SIG-M5 (cell line): ENCODE results near the gene FNDC11.
"Not testable (repeated sequence)": the region's sequence is repeated elsewhere in the genome, so short reads cannot be mapped to it uniquely, and the experiment has no call there.

ENCODE experiments used
- DNase-seq: peaks from one replicate; lab custom pipeline; 2025; lab: John Stamatoyannopoulos, UW

FNDC11 gene, protein sequence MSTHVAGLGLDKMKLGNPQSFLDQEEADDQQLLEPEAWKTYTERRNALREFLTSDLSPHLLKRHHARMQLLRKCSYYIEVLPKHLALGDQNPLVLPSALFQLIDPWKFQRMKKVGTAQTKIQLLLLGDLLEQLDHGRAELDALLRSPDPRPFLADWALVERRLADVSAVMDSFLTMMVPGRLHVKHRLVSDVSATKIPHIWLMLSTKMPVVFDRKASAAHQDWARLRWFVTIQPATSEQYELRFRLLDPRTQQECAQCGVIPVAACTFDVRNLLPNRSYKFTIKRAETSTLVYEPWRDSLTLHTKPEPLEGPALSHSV

DNA sequence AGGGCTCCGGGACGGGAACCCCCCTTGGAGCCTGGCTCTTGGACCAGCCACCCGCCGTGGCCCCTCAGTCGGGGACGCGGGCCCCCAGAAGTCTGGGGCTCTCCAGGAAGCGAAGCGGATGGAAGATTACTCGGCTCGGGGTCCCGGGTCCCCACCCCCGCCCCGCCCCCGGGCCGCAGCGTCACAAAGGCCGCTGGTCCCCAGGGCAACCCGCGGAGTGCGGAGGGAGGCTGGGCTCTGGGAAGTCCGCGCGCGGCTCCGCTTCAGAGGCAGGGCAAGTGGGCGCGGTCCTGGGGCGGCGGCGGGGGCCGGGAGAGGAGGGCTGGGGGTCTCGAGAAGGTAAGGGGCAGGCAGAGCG, at the start of gene FNDC11:
FNDC11 (plus strand) TSS at position 227 of the 358 bp plus-strand sequence. CDS start 1,505 bp downstream, outside the sequence.
- no peak for DNase-seq

DNA sequence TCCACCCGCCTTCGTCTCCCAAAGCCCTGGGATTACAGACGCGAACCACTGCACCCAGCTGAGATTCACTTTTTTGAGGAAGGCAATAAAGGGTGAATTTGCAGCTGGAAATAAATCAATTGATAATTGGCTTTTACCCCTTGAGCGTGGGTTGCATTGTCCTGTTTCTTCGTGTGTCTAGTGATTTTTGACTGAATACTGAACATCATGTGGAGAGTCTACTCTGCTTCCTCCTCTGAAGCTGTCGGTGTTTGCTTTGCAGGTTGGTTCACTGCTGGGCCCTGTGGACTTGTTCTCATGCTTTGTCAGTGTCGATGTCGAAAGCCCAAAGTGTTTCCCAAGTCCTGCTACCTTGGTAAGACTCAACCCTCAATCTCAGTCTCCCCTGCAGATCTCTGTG, 49.3 kb upstream of the FNDC11 start:
- DNase-seq, result no peak

DNA sequence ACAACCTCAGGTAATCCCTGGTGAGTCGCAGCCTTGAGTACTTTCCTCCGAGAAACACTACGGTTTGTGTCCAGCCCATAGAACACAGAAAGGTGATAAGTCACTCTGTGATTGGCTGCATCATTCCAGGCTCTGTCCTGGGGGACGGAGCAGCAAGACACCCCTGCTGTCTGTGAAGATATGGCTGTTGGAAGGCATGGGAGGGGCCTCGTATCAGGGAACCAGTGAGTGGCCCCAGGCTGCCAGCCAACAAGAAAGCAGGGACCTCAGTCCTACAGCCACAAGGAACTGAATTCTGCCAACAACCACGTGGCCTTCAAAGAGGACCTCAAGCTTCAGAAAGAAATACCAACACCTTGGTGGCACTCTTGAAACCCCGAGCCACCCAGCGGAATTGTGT, 48.7 kb upstream of the FNDC11 start:
- no peak for DNase-seq

DNA sequence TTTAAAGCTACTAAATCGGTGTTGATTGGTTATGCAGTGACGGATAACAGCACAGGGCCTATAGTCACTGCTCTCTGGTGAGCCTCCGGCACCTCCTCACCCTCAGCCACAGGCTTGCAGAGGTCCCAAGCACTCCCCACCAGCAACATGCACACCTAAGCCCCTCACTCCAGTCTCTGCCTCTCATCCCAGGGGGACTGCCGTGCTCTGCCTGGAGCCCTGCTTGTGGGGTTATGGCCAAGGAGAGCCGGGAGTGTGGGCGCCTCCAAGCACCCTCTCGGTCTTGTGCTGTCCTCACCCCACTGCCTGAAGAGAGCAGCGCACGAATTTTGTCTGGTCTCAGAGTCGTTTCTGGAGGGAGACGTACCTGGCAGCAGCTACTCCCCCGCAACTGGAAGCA, 48.2 kb upstream of the FNDC11 start:
- DNase-seq, result no peak

DNA sequence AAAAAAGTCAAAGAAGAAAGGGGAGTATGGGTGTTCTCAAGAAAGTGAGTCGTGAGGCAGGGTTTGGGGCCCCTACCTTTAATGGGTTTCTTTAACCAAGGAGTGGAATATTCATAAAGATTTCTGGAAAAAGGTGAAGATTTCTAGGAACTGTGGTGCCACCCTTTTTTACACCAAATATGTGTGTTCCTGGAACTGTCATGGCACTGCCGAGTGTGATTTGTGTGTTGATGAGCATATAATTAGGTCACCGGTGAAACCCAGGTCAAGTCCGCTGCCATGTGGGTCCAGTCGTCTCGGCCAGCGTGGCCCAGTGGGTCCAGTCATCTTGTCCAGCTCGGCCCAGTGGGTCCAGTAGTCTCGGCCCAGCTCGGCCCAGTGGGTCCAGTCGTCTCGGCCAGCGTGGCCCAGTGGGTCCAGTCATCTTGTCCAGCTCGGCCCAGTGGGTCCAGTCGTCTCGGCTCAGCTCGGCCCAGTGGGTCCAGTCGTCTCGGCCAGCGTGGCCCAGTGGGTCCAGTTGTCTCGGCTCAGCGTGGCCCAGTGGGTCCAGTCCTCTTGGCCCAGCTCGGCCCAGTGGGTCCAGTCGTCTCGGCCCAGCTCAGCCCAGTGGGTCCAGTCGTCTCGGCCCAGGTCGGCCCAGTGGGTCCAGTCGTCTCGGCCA, 46.7 kb upstream of the FNDC11 start:
- DNase-seq, result no peak

DNA sequence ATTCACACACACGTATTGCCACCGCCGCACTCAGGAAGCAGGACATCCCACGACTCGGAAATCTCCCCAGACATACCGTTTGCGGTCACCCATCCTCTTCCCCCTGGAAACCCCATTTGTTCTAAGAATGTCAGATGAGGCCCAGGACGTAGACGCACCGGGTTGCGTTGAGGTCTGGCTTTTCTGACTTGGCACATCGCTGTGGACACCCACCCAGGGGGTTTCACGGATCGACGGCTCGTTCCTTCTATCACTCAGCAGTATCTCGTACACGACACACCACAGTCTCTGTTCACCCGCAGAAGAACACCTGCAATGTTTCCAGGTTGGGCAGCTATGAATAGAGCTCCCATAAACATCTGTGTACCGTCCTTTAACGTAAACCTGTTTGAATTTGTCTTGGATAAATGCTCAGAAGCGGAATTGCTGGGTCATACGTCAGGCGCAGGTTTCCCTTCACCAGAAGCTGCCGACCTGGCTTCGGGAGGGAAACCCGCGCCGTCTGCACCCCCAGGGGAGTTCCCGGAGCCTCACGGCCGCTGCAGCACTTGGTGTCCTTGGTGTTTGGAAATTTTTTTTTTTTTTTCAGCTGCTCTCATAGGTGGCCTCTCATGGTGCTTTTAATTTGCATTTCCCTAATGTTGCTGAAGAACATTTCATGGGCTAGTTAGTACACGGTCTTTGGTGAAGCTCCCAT, 45.7 kb upstream of the FNDC11 start:
- DNase-seq, result no peak

DNA sequence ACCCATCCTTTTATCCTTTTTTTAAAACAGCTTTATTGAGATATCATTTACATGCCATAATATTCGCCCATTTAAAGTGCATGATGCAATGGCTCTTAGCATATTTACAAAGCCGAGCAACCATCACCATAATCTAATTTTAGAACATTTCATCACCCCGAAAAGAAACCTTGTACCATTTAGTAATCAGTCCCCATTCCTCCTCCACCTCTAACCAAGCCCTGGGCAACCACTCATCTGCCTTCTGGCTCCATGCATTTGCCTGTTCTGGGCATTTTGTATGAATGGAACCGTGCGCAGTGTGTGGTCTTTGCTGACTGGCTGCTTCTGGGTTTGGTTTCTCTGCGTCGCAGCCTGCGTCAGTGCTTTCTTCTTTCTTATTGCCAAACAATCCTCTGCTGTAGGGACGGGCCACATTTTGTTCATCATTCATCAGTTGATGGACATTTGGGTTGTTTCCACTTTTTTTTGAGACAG, 44.8 kb upstream of the FNDC11 start:
- no peak for DNase-seq

DNA sequence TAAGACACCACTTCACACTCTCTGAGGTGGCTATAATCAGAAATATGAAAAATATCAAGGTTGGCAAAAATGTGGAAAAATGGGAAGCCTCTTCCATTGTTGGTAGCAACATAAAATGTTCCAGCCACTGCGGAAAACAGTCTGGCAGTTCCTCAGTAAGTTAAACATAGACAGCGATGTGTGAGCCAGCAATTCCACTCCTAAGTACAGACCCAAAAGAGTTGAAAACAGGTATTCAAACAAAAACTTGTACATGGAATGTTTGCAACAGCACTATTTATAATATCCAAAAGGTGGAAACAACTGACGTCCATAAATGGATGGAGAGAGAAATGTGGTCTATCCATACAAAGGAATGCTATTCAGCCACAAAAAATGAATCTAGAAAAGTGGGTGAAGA, 40.8 kb upstream of the FNDC11 start:
- DNase-seq, result no peak

DNA sequence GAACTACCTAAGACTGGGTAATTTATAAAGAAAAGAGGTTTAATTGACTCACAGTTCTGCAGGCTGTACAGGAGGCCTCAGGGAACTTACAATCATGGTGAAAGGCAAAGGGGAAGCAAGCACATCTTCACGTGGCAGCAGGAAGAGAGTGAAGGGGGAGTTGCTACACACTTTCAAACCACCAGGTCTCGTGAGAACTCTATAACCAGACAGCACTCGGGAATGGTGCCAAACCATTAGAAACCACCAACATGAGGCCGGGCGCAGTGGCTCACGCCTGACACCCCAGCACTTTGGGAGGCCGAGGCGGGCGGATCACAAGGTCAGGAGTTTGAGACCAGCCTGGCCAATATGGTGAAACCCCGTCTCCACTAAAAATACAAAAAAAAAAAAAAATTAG, 39.4 kb upstream of the FNDC11 start:
- DNase-seq, result not testable (repeated sequence)

DNA sequence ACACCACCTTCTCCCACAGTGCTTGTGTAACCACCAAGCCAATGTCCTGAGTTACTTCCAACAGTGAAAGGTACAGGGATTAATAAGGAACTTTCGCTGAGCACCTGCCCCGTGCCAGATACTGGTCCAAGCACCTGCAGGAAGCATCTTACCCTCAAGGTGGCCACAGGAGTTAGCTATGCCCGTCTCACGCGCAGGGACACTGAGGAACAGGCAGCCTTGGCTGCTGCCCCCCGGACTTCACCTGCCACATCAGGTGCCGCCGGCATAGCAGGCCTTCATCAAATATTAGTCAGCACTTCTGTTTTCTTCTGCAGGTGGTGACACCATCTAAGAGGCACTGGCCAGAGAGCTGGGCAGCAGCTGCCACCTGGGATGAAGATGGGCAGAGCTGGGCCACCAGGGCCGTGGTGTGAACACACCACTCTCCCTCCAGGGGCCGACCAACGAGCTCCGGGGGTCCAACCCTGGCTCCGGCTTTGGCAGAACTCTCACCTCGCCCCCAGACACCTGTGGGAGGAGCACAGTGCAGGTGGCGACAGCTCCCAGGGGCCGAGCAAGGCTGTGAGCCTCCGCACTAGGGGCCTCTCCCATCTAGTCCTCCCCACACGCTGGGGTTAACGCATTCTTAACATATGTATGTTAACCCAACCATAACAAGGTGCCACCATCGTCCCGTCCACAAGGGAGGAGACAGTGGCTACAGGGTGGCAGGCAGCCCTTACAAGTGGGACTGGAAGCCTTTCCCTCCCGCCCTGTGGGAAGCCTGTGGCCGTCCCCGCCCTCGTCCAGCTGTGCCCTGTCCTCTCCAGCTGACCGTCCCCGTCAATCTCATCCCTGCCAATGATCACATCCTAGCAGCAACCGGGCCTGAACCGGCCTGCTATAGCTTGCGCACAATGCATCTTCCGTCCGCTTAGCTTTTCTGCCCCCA, 36.3 kb upstream of the FNDC11 start:
- DNase-seq, result no peak

DNA sequence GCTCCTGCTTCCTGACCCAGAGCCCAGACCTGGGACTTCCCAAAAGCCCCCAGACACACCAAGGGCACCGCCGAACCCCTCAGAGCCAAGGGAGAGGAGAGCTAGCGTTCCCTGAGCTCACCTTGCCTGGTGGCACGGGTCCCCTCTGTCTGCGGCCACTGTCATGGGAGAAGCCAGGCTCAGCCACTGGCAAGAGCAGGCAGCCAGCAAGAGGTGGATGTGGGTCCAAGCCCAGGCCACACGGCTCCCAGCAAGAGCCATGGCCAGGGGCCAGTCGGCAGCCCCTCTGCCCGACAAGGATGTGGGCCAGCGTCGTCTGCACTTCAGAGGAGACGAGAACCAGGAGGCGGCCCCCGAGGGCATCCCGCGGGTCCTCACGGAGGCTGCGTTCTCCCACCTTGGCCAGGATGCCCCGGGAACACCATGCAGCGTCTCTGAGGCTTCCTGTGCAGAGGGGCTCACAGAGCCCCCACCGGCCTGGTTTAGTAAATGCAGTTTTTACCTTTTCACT, 35.6 kb upstream of the FNDC11 start:
- DNase-seq, result no peak

DNA sequence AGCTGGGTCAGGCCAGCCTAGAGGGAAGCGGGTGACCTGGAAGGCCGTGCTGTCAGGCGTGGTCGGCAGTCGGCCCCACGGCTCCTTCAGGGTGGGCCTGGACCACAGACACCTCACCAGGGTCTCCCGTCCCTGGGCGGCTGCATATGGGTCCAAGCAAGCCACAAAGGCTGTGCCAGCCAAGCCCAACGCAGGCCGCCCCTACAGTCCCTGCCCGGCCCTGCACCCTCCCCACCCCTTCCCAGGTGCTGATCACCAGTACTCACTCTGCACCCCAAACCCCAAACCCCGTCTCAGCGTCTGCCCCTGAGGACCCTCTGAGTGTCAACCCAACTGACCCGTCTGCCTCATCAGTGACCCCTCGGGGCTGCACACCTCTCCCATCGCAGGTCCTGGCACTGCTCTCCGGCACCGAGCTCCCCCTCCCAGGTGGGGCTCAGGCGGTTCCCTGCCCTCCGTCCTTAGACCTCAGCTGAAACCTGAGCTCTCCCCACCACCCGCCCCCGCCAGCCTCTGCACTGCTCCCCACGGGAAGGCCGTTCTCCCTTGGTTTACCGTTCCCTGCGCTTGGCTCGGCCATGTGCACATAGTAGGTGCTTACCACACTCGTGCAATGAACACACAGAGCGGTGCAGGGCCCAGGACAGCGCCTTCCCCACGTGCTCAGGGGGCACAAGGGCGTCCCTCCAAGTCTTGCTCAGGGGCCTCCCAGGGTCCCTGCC, 34.9 kb upstream of the FNDC11 start:
- DNase-seq, result no peak

DNA sequence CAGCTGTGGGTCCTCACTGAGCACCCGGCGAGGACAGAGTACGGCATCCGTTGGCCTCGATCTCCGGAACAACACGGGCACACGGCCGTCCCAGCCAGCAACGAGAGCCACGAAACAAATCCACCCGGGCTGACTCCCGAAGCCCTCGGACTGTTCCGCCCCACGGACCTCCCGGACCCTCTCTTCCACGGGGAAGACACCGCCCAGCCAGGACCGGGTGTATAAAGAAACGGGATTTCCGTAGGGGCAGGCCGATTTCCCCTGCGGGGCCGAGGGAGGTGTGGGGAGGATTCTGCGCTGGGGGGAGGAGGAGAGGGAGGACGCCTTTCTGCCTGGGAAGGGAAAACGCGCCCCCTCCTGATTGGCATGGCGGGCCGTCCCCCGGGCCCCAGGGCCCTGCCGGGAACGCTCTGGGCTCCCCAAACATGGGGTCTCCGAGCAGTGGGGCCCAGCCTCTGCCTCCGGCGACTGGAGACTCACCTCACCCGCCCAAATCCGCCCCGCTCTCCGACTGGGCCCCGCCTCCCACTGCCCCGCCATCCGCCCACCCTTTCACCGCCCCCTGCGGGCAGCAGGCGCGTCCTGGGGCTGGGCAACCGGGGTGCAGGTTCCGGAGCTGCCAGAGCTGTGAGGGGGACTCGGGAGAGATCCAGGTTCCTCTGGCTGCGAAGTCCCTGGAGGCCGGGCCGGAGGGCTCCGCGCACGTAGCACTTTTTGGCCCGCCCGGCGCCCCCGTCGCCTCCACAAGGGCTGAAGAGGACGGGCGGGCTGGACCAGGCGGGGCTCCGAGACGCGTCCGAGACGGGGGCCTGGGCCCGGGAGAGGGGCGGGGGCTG, 34.1 kb upstream of the FNDC11 start:
- DNase-seq, result no peak

DNA sequence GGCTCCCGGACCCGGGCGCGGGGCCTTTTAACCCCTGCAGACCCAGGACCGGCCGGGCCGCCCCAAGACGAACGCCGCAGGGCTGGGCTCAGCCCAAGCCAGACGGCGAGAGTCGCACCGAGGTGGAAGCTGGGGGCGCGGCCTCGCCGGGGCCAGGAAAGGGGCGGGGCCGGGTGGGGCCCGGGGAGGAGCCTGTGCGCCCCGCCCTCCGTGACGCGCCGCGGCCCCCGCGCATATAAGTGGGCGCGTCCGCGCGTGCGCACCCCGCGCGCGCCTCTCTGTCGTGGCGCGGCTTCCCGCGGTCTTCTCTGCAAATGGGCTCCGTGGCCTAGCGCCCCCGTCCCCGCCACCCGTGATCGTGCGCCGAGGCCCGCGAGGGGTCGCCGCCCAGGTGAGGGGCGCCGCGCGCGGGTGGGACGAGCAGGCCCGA, 33.4 kb upstream of the FNDC11 start, which contains the start of gene PPDPF:
PPDPF (plus strand) TSS at position 262 of the 430 bp plus-strand sequence. CDS start 544 bp downstream, outside the sequence.
- no peak for DNase-seq

DNA sequence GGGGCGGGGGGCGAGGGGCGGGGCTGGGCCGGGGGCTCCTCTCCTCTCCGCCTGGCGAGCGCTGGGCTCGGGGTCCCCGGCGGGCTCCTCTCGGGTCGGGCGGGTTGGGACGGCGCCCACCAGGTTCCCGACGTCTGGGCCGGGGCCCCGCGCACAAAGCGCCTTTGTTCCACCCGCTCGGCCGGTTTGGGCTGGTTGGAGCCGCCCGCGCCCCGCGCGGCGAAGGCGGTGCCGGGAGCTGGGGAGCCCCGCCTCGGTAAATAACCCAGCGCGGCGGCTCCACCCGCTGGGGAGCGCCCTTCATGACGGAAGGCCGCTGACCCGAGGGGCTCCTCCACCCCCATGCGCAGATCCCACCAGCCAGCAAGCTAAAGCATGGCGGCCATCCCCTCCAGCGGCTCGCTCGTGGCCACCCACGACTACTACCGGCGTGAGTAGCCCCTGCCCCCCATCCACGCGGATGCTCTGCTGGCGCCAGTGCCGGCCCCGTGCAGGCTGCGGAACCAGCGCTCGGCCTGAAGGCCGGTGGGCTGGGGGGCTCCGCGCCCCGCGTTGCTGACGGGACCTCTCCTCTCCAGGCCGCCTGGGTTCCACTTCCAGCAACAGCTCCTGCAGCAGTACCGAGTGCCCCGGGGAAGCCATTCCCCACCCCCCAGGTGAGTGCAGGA, 32.9 kb upstream of the FNDC11 start:
- DNase-seq, result no peak

DNA sequence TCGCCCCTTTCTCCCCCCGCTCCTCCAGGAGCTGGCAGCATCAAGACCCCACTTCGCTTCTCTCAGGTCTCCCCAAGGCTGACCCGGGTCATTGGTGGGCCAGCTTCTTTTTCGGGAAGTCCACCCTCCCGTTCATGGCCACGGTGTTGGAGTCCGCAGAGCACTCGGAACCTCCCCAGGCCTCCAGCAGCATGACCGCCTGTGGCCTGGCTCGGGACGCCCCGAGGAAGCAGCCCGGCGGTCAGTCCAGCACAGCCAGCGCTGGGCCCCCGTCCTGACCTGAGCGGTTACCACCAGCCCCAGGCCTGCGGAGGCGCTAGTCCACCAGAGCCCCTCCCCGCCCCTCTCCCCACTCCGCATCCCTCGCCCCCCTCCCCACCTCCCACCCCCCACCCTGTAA, 32.4 kb upstream of the FNDC11 start:
- no peak for DNase-seq

DNA sequence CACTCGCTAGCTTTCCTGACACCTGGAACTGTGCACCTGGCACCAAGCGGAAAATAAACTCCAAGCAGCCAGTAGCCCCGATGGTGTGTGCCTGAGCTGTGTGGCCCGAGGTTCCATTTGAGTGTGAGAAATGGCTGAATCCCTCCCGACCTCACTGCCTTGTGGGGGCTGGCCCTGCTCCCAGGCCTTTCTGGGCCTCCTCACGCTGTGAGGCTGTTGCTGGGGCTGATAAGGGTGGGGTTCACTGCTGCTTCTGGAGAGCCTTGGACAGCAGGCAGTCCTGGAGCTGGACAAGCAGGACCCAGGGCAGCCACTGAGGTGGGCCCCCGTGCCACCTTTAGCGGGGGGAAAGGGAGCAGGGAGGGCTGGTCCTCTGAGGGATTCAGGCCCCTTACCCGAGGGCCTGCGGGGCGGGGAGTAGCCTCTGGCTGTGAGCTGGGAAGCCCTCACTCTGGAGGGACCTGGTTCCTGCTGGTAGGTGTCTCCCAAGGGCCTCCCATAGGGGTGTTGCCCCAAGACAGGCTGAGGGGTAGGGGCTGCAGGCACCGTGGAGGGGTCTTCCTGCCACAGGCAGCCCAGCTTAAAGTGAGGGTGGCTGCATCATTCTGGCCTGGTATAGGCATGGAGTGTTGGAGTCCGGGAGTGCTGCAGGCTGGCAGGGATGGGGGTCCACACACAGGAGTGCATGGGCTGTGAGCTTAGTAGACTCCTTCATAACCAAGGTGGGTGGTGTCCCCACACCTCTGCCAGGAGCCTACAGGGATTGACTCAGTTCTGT, 31.7 kb upstream of the FNDC11 start:
- DNase-seq, result no peak

DNA sequence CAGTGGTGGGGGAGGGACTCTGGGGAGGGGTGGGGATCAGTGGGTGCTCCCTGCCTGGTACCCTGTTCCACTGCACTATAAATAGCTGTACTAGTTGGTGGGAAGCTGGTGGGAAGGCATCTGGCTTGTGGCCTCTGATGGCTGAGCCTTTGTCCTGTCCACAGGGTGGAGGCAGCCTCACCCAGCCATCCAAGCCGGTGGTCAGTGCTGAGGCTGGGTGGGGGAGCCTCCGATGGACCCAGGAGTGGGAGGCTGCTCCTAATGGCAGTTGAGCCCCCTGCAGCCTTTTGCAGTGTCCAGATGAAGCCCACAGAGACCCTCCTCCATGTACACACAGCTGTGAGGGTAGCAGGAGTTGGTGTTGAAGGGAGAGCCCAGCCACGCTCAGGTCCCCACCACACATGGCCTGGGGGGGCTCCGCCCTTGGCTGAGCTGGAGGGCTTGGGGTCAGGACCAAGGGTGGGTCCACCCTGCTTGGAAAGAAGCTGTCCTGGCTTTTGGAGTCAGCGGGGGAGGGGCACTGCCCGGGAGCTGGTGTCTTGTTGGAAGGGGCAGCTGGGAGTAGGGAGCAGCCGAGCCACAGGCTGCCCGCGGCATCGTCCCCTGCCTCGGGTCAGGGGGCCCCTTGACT, 30.9 kb upstream of the FNDC11 start:
- no peak for DNase-seq
